Central memory CD8-positive, alpha-beta T cell (primary cell): ENCODE results near the gene GRWD1.

ENCODE experiments used
- ATAC-seq: fragments of 150-1000 bp; cut with Tn5 transposase; replicated peaks from 2 replicates; pipeline ENCODE4 v1.10.0; 2022; ENCODE audit warnings: mild to moderate bottlenecking, moderate FRiP score, moderate number of reproducible peaks; ENCODE audit not compliant: poor library complexity, severe bottlenecking; ENCODE audit errors: extremely low read depth
- DNase-seq, 2 donors: peaks; one replicate each; pipeline ENCODE4 v3.0.0; 2021; ENCODE audit warnings: low spot score in 2 of 2
- H3K27ac Mint-ChIP-seq: one replicate; pipeline ENCODE4 v1.8.0; 2022; ENCODE audit warnings: low read depth, mild to moderate bottlenecking, moderate library complexity, mixed read lengths
- H3K27me3 Mint-ChIP-seq: one replicate; pipeline ENCODE4 v1.8.0; 2022; ENCODE audit warnings: mixed read lengths
- H3K36me3 Mint-ChIP-seq: one replicate; pipeline ENCODE4 v1.8.0; 2022; ENCODE audit warnings: mild to moderate bottlenecking, moderate library complexity, mixed read lengths; ENCODE audit not compliant: insufficient read depth
- H3K4me1 Mint-ChIP-seq: one replicate; pipeline ENCODE4 v1.8.0; 2022; ENCODE audit warnings: mixed read lengths
- H3K4me3 Mint-ChIP-seq: one replicate; pipeline ENCODE4 v1.8.0; 2022; ENCODE audit warnings: mild to moderate bottlenecking, moderate library complexity, mixed read lengths
- H3K9me3 Mint-ChIP-seq: one replicate; pipeline ENCODE4 v1.8.0; 2022; ENCODE audit warnings: mixed read lengths

Gene GRWD1

DNA sequence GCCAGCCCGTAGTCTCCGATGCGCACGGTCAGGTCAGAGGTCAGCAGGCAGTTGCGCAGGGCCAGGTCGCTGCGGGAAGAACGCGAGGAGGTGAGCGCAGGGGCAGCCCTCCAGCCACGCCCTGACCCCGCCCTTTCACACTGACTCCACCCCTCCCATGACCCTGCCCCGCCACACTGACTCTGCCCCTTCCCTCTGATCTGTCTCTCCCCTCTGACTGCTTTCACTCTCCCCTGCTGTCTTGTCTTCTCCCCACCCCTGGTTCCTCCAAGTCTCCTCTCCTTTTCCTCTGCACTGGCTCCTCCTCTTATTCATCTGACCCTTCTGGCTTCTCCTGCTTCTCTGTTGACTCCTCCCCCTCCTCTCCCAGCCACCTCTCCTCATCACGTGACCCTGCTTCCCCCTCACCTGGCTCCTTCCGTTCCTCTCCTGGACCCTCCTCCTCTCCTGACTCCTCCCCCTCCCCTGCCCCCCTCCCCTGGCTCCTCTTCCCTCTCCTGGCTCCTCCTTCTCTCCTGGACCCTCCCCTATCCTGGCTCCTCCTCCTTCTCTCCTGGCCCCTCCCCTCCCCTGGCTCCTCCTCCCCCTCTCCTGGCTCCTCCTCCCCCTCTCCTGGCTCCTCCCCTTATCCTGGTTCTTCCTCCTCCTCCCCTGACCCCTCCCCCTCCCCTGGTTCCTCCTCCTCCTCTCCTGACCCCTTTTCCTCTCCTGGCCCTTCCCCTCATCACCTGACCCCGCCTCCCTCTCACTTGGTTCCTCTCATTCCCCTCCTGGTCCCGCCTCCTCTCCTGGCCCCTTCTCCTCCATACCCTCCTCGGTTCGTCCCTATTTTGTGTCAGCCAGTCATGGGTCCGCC lies 55.9 kb downstream of the GRWD1 start:
- DNase-seq (no peak), ATAC-seq (peak; percentile 26)
- no peaks in the 10 kb centered on the region for H3K9me3 Mint-ChIP-seq
- H3K4me1 Mint-ChIP-seq, result peaks cover 26% of the 10 kb centered on the region
- peaks cover 14% of the 10 kb centered on the region for H3K27me3 Mint-ChIP-seq
- H3K27ac Mint-ChIP-seq, result peak overlapping the region; percentile 47
- H3K36me3 Mint-ChIP-seq, result peaks cover 4% of the 10 kb centered on the region
- peak overlapping the region; percentile 53 for H3K4me3 Mint-ChIP-seq

DNA sequence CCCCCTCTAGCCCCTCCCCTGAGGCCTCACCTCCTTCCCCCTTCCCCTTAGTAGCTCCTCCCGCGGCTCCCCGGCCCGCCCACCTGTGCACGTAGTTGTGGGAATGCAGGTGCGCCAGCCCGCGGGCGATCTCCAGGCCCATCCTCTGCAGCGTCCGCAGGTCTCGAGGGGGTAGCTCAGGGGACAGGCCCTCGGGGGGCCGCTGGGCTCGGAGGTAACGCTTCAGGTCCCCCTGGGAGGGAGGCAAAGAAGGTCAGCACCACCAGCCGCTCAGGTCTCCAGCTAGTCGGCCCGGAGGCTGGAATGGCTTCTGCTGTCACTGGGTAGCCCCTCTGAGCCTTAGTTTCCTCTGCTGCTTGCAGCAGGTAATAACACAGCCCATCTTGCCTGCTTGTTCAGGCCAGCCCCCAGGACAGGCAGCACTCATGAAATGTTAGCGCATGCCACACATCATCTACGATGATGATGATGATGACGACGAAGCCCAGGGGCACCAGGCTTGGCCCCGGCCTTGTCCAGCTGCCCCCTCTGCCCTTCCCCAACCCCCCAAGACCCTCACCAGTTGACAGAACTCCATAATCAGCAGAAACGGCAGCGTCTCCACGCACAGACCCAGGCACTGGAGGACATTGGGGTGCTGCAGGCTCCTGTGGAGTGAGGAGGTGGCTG lies 56.7 kb downstream of the GRWD1 start:
- Mint-ChIP-seq H3K36me3 (peaks cover 6% of the 10 kb centered on the region), H3K4me3 (peak overlapping the region; percentile 53), H3K4me1 (peaks cover 26% of the 10 kb centered on the region), H3K27ac (no peak overlapping the region), H3K27me3 (peaks cover 8% of the 10 kb centered on the region), H3K9me3 (no peaks in the 10 kb centered on the region)
- DNase-seq, result peak in 1 of 2 donors; percentile 44
- peak; percentile 34 for ATAC-seq

DNA sequence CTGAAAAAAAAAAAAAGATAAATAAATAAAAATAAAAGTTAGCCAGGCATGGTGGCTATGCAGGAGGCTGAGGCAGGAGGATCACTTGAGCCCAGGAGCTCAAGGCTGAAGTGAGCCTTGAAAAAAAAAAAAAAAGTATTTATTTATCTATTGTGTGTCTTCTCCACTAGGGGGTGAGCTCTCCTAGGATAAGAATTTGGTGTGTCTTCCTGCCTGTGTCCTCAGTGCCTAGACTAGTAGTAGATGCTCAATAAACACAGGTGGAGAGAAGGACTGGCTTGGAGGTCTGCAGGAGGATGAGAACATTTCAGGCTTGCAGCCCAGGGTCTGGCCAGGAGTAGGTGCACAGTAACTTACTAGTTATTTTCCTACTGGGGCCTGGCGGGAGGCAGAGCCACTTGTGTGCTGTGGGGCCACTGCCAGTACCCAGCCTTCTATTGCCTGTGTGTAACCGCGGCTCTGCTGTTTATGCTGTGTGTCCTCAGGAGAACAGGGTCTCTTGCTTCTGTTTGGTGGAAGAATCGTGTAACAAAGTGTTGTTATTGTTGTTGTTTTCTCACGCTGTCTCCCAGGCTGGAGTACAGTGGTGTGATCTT lies 60.5 kb downstream of the GRWD1 start:
- H3K4me3 Mint-ChIP-seq, result no peak overlapping the region
- DNase-seq (no peak), ATAC-seq (no peak)
- H3K36me3 Mint-ChIP-seq, result peaks cover 6% of the 10 kb centered on the region
- no peak overlapping the region for H3K27ac Mint-ChIP-seq
- H3K27me3 Mint-ChIP-seq, result no peaks in the 10 kb centered on the region
- no peaks in the 10 kb centered on the region for H3K9me3 Mint-ChIP-seq
- peaks cover 28% of the 10 kb centered on the region for H3K4me1 Mint-ChIP-seq
